ENCODE results near the gene C1QTNF9.

Gene C1QTNF9

DNA sequence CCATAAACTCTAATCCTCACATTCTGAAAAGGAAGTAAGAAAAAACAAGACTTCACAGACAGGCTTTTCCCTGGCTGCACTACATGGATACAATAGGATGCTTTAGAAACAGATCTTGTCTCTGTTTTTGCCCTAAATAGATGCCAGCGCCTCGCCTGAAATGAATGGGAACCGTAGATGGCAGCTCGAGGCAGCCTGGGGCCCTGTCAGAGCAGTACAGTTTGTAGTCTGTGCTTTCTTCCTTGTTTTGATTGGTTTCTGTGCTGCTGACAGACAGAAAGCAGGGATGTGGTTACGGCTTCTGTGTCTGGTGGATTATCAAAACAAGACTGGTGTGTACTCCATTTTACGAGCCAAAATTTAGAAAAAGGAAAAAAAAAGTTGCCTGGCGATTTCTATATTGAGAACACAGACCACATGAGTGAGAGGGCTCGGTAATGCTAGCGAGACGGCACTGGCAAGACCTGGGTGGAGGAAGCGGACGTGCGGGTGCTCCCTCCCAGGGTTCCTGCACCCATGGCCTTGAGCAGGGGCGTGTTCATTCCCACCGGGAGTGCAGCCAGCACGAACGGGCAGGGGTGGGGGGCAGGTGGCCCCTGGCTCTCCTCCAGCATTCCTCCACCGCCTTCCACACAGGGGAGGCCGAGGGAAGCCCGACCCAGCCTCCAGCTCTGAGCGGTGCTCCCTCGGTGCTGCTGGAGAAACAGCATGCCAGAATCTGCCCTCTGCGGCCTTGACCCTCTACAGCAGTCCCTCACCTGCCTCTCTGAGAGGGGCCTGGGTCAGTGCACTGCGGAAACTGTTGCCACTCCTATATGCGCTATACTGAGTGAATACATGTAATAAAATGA lies 37.6 kb upstream of the C1QTNF9 start (continued):
- TF ChIP-seq IKZF3 (tag by site-specific recombination; IDR thresholded peaks at IDR 0.05) (peak; percentile 46; the same call in 1 of the 2 replicates), ZNF211 (tag by site-specific recombination; IDR thresholded peaks at IDR 0.05; ENCODE audit: low read depth) (no peak), ZNF747 (tag by site-specific recombination; IDR thresholded peaks at IDR 0.05) (no peak), ZNF785 (tag by site-specific recombination; IDR thresholded peaks at IDR 0.05) (no peak), ZNF394 (tag by site-specific recombination; IDR thresholded peaks at IDR 0.05; ENCODE audit: borderline replicate concordance) (no peak), ZBTB7A (tag by site-specific recombination; IDR thresholded peaks at IDR 0.05; ENCODE audit: low read depth) (no peak), ZNF302 (tag by site-specific recombination; IDR thresholded peaks at IDR 0.05; ENCODE audit: low read depth) (no peak), ZNF664 (tag by site-specific recombination; IDR thresholded peaks at IDR 0.05) (no peak), REPIN1 (tag by site-specific recombination; IDR thresholded peaks at IDR 0.05; ENCODE audit: low read depth) (no peak), ZNF596 (tag by site-specific recombination; IDR thresholded peaks at IDR 0.05) (no peak), GLI2 (tag by site-specific recombination; IDR thresholded peaks at IDR 0.05; ENCODE audit: borderline replicate concordance, low read depth) (no peak), KLF16 (tag by site-specific recombination; IDR thresholded peaks at IDR 0.05) (peak; percentile 48; the same call in 1 of the 2 replicates), ZNF670 (tag by site-specific recombination; IDR thresholded peaks at IDR 0.05; ENCODE audit: low read depth) (no peak), SP7 (tag by site-specific recombination; IDR thresholded peaks at IDR 0.05) (0 out of 2 replicates have a peak, but pooled peaks have one; percentile 32), ZNF335 (tag by site-specific recombination; conservative IDR thresholded peaks at IDR 0.05) (peak; percentile 85), ZNF311 (tag by site-specific recombination; IDR thresholded peaks at IDR 0.05; ENCODE audit: borderline replicate concordance) (no peak), ZNF555 (tag by site-specific recombination; conservative IDR thresholded peaks at IDR 0.05) (no peak)
- TF ChIP-seq, protein P1, sequence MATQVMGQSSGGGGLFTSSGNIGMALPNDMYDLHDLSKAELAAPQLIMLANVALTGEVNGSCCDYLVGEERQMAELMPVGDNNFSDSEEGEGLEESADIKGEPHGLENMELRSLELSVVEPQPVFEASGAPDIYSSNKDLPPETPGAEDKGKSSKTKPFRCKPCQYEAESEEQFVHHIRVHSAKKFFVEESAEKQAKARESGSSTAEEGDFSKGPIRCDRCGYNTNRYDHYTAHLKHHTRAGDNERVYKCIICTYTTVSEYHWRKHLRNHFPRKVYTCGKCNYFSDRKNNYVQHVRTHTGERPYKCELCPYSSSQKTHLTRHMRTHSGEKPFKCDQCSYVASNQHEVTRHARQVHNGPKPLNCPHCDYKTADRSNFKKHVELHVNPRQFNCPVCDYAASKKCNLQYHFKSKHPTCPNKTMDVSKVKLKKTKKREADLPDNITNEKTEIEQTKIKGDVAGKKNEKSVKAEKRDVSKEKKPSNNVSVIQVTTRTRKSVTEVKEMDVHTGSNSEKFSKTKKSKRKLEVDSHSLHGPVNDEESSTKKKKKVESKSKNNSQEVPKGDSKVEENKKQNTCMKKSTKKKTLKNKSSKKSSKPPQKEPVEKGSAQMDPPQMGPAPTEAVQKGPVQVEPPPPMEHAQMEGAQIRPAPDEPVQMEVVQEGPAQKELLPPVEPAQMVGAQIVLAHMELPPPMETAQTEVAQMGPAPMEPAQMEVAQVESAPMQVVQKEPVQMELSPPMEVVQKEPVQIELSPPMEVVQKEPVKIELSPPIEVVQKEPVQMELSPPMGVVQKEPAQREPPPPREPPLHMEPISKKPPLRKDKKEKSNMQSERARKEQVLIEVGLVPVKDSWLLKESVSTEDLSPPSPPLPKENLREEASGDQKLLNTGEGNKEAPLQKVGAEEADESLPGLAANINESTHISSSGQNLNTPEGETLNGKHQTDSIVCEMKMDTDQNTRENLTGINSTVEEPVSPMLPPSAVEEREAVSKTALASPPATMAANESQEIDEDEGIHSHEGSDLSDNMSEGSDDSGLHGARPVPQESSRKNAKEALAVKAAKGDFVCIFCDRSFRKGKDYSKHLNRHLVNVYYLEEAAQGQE (tag by site-specific recombination; IDR thresholded peaks at IDR 0.05), result no peak
- TF ChIP-seq, protein P2, sequence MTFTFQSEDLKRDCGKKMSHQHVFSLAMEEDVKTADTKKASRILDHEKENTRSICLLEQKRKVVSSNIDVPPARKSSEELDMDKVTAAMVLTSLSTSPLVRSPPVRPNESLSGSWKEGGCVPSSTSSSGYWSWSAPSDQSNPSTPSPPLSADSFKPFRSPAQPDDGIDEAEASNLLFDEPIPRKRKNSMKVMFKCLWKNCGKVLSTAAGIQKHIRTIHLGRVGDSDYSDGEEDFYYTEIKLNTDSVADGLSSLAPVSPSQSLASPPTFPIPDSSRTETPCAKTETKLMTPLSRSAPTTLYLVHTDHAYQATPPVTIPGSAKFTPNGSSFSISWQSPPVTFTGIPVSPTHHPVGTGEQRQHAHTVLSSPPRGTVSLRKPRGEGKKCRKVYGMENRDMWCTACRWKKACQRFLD (tag by site-specific recombination; IDR thresholded peaks at IDR 0.05), result no peak
- TF ChIP-seq, protein P3, sequence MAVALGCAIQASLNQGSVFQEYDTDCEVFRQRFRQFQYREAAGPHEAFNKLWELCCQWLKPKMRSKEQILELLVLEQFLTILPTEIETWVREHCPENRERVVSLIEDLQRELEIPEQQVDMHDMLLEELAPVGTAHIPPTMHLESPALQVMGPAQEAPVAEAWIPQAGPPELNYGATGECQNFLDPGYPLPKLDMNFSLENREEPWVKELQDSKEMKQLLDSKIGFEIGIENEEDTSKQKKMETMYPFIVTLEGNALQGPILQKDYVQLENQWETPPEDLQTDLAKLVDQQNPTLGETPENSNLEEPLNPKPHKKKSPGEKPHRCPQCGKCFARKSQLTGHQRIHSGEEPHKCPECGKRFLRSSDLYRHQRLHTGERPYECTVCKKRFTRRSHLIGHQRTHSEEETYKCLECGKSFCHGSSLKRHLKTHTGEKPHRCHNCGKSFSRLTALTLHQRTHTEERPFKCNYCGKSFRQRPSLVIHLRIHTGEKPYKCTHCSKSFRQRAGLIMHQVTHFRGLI (tag by site-specific recombination; IDR thresholded peaks at IDR 0.05), result no peak
- TF ChIP-seq, protein P4, sequence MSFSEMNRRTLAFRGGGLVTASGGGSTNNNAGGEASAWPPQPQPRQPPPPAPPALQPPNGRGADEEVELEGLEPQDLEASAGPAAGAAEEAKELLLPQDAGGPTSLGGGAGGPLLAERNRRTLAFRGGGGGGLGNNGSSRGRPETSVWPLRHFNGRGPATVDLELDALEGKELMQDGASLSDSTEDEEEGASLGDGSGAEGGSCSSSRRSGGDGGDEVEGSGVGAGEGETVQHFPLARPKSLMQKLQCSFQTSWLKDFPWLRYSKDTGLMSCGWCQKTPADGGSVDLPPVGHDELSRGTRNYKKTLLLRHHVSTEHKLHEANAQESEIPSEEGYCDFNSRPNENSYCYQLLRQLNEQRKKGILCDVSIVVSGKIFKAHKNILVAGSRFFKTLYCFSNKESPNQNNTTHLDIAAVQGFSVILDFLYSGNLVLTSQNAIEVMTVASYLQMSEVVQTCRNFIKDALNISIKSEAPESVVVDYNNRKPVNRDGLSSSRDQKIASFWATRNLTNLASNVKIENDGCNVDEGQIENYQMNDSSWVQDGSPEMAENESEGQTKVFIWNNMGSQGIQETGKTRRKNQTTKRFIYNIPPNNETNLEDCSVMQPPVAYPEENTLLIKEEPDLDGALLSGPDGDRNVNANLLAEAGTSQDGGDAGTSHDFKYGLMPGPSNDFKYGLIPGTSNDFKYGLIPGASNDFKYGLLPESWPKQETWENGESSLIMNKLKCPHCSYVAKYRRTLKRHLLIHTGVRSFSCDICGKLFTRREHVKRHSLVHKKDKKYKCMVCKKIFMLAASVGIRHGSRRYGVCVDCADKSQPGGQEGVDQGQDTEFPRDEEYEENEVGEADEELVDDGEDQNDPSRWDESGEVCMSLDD (tag by site-specific recombination; IDR thresholded peaks at IDR 0.05), result no peak
- TF ChIP-seq, protein P5, sequence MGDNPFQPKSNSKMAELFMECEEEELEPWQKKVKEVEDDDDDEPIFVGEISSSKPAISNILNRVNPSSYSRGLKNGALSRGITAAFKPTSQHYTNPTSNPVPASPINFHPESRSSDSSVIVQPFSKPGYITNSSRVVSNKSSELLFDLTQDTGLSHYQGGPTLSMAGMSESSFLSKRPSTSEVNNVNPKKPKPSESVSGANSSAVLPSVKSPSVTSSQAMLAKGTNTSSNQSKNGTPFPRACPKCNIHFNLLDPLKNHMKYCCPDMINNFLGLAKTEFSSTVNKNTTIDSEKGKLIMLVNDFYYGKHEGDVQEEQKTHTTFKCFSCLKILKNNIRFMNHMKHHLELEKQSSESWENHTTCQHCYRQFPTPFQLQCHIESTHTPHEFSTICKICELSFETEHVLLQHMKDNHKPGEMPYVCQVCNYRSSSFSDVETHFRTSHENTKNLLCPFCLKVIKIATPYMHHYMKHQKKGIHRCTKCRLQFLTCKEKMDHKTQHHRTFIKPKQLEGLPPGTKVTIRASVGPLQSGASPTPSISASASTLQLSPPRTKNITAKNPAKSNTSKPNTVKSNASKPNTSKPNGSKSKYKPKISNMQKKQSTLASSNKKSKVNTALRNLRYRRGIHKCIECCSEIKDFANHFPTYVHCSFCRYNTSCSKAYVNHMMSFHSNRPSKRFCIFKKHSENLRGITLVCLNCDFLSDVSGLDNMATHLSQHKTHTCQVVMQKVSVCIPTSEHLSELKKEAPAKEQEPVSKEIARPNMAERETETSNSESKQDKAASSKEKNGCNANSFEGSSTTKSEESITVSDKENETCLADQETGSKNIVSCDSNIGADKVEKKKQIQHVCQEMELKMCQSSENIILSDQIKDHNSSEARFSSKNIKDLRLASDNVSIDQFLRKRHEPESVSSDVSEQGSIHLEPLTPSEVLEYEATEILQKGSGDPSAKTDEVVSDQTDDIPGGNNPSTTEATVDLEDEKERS (tag by site-specific recombination; IDR thresholded peaks at IDR 0.05), result no peak
- TF ChIP-seq, protein P6, sequence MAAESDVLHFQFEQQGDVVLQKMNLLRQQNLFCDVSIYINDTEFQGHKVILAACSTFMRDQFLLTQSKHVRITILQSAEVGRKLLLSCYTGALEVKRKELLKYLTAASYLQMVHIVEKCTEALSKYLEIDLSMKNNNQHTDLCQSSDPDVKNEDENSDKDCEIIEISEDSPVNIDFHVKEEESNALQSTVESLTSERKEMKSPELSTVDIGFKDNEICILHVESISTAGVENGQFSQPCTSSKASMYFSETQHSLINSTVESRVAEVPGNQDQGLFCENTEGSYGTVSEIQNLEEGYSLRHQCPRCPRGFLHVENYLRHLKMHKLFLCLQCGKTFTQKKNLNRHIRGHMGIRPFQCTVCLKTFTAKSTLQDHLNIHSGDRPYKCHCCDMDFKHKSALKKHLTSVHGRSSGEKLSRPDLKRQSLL (tag by site-specific recombination; IDR thresholded peaks at IDR 0.05), result no peak
- TF ChIP-seq, protein P7, sequence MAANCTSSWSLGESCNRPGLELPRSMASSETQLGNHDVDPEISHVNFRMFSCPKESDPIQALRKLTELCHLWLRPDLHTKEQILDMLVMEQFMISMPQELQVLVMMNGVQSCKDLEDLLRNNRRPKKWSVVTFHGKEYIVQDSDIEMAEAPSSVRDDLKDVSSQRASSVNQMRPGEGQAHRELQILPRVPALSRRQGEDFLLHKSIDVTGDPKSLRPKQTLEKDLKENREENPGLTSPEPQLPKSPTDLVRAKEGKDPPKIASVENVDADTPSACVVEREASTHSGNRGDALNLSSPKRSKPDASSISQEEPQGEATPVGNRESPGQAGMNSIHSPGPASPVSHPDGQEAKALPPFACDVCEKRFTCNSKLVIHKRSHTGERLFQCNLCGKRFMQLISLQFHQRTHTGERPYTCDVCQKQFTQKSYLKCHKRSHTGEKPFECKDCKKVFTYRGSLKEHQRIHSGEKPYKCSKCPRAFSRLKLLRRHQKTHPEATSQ (tag by site-specific recombination; IDR thresholded peaks at IDR 0.05), result no peak

Measured in HEK293 (cell line).